Panc1 (cell line): ENCODE data around the gene PPM1L. TPM values are rescaled to one million over a fixed set of nuclear protein-coding genes. Genes with fewer than 3 reads are reported as not detected.

Experiments used
- ATAC-seq: fragments of 200-7000 bp; cut with Tn5 transposase; 2 replicates; pipeline ENCODE4 v1.9.1; 2020; ENCODE audit warnings: mild to moderate bottlenecking, moderate library complexity
- BruUV-seq: library from RNA; stranded (reverse); fragments of 400-500 nt; replicated peaks from 2 replicates; lab custom pipeline; 2021; lab: Mats Ljungman, UMichigan
- CTCF ChIA-PET: fragments of 300-600 bp; sonication (Branson Sonifier 250); formaldehyde crosslinking; loops from one replicate; lab custom pipeline; 2022; ENCODE audit warnings: antibody characterized with exemption; lab: Charles Lee
- POLR2A ChIA-PET: fragments of 300-600 bp; sonication (Branson Sonifier 250); formaldehyde crosslinking; loops from one replicate; lab custom pipeline; 2022; ENCODE audit warnings: antibody characterized with exemption; lab: Charles Lee
- DNase-seq: peaks from one replicate; pipeline ENCODE4 v3.0.0-alpha.2; 2010; ENCODE audit warnings: low read depth, low spot score
- H3K27ac ChIP-seq: 2 replicates; pipeline ENCODE4 v1.5.1; 2011; ENCODE audit warnings: mild to moderate bottlenecking, low read length, inconsistent platforms
- H3K27me3 ChIP-seq: fragments of 200-500 bp; sonication (Bioruptor generic); 2 replicates; pipeline ENCODE4 v1.6.0; 2014; ENCODE audit warnings: low read length, inconsistent platforms; ENCODE audit not compliant: control insufficient read depth, insufficient read depth
- H3K36me3 ChIP-seq: fragments of 200-500 bp; sonication (Bioruptor generic); 2 replicates; pipeline ENCODE4 v1.5.1; 2014; ENCODE audit warnings: inconsistent platforms, mild to moderate bottlenecking, low read length, moderate library complexity; ENCODE audit not compliant: control insufficient read depth, insufficient read depth
- H3K4me1 ChIP-seq: 2 replicates; pipeline ENCODE4 v1.5.1; 2011; ENCODE audit warnings: inconsistent platforms, mild to moderate bottlenecking, low read length, moderate library complexity; ENCODE audit not compliant: control insufficient read depth, insufficient read depth
- H3K4me3 ChIP-seq, 2 experiments: 2 replicates each; pipeline ENCODE4 v1.5.1; 2011 to 2012; ENCODE audit warnings: low read depth in 2 of 2, low read length in 2 of 2, mild to moderate bottlenecking in 2 of 2, inconsistent platforms in 1 of 2, moderate library complexity in 1 of 2
- H3K9me3 ChIP-seq: fragments of 200-500 bp; sonication (Bioruptor generic); 2 replicates; pipeline ENCODE4 v1.5.1; 2014; ENCODE audit warnings: low read depth, mild to moderate bottlenecking, inconsistent platforms, low read length, moderate library complexity; ENCODE audit not compliant: control insufficient read depth, insufficient read depth
- POLR2AphosphoS5 ChIP-seq: IDR thresholded peaks from 2 replicates; pipeline ENCODE4 v1.6.1; 2012; ENCODE audit warnings: mild to moderate bottlenecking, low read depth, low read length, moderate library complexity
- SIN3A ChIP-seq: IDR thresholded peaks from 2 replicates; pipeline ENCODE4 v1.6.1; 2012; ENCODE audit warnings: low read depth, mild to moderate bottlenecking, low read length, moderate library complexity, borderline replicate concordance; ENCODE audit not compliant: insufficient read depth
- TCF7L2 ChIP-seq: IDR thresholded peaks from 2 replicates; pipeline ENCODE4 v1.6.1; 2011; ENCODE audit warnings: mild to moderate bottlenecking, low read depth, low read length, inconsistent platforms
- in situ Hi-C: cut with HindIII; loops from 2 replicates; pipeline ENCODE4 v1.10.0; 2016; ENCODE audit warnings: low sequenced_read_pairs, low pct_unique_long_range_greater_than_20kb
- intact Hi-C: fragments of 100-400 bp; cut with micrococcal nuclease; formaldehyde crosslinking; loops from one replicate; pipeline ENCODE4 v1.10.0; 2022; ENCODE audit not compliant: unreplicated experiment
- total RNA-seq: library from RNA; stranded (reverse); gene quantifications from one replicate; pipeline ENCODE4 v1.2.1, GENCODE V29; 2021; ENCODE audit not compliant: unreplicated experiment
- TF ChIP-seq, protein P1 (sequence below), 2 experiments: IDR thresholded peaks; 2 replicates each; pipeline ENCODE4 v1.6.1; 2011 to 2012; ENCODE audit warnings: low read depth in 2 of 2, control low read depth in 1 of 2, low read length in 1 of 2, mild to moderate bottlenecking in 1 of 2, moderate library complexity in 1 of 2; ENCODE audit not compliant: insufficient read depth in 1 of 2
- TF ChIP-seq, protein P2 (sequence below): fragments of 450-650 bp; IDR thresholded peaks from 2 replicates; pipeline ENCODE4 v1.5.1; 2017; ENCODE audit warnings: mild to moderate bottlenecking

Gene PPM1L
- total RNA-seq, 1 experiment from 2014 or later: 23.8 TPM

DNA sequence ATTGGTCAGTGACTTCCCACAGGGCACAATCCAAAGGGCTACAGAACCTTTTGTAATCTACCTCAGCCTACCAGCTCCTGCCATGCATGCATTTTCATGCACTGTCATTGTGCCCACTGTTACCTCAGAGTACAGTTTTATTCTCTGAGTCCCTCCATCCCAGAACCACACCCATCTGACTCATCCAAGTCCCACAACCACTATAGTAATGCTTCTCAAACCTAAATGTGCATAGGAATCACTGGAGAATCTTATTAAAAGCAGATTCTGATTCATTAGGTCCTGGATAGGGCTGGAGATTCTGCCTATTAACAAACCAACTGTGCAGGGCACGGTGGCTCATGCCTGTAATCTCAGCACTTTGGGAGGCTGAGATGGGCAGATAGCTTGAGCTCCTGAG, 352.8 kb downstream of the PPM1L start:
- Histone ChIP-seq H3K36me3 (no peaks in the 10 kb centered on the region), H3K27me3 (no peaks in the 10 kb centered on the region), H3K4me1 (peaks cover 5% of the 10 kb centered on the region), H3K9me3 (no peaks in the 10 kb centered on the region), H3K27ac (no peak overlapping the region), H3K4me3 (no peak overlapping the region)
- no TSS peak for BruUV-seq
- no peak for DNase-seq
- ChIA-PET POLR2A (no interaction called here), CTCF (interaction anchor here (0.5 kb wide), 1 partner anchor 535 kb away, joined by 5 read pairs; no protein-coding TSS in a partner anchor)
- no peak for ATAC-seq
- in situ Hi-C loops (no loop called here), intact Hi-C loops (loop anchor here (5.0 kb wide), 1 partner anchor 113 kb away; the partner anchor contains the start of gene NMD3)
- TF ChIP-seq, protein P1, sequence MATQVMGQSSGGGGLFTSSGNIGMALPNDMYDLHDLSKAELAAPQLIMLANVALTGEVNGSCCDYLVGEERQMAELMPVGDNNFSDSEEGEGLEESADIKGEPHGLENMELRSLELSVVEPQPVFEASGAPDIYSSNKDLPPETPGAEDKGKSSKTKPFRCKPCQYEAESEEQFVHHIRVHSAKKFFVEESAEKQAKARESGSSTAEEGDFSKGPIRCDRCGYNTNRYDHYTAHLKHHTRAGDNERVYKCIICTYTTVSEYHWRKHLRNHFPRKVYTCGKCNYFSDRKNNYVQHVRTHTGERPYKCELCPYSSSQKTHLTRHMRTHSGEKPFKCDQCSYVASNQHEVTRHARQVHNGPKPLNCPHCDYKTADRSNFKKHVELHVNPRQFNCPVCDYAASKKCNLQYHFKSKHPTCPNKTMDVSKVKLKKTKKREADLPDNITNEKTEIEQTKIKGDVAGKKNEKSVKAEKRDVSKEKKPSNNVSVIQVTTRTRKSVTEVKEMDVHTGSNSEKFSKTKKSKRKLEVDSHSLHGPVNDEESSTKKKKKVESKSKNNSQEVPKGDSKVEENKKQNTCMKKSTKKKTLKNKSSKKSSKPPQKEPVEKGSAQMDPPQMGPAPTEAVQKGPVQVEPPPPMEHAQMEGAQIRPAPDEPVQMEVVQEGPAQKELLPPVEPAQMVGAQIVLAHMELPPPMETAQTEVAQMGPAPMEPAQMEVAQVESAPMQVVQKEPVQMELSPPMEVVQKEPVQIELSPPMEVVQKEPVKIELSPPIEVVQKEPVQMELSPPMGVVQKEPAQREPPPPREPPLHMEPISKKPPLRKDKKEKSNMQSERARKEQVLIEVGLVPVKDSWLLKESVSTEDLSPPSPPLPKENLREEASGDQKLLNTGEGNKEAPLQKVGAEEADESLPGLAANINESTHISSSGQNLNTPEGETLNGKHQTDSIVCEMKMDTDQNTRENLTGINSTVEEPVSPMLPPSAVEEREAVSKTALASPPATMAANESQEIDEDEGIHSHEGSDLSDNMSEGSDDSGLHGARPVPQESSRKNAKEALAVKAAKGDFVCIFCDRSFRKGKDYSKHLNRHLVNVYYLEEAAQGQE (IDR thresholded peaks at IDR 0.05; ENCODE audit: insufficient read depth in 1 of 2, low read depth in 2 of 2, low read length in 1 of 2): no peak
- no peak for TF ChIP-seq TCF7L2
- no peak for TF ChIP-seq SIN3A
- TF ChIP-seq, protein P2, sequence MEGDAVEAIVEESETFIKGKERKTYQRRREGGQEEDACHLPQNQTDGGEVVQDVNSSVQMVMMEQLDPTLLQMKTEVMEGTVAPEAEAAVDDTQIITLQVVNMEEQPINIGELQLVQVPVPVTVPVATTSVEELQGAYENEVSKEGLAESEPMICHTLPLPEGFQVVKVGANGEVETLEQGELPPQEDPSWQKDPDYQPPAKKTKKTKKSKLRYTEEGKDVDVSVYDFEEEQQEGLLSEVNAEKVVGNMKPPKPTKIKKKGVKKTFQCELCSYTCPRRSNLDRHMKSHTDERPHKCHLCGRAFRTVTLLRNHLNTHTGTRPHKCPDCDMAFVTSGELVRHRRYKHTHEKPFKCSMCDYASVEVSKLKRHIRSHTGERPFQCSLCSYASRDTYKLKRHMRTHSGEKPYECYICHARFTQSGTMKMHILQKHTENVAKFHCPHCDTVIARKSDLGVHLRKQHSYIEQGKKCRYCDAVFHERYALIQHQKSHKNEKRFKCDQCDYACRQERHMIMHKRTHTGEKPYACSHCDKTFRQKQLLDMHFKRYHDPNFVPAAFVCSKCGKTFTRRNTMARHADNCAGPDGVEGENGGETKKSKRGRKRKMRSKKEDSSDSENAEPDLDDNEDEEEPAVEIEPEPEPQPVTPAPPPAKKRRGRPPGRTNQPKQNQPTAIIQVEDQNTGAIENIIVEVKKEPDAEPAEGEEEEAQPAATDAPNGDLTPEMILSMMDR: no peak
- TF ChIP-seq POLR2AphosphoS5: no peak

DNA sequence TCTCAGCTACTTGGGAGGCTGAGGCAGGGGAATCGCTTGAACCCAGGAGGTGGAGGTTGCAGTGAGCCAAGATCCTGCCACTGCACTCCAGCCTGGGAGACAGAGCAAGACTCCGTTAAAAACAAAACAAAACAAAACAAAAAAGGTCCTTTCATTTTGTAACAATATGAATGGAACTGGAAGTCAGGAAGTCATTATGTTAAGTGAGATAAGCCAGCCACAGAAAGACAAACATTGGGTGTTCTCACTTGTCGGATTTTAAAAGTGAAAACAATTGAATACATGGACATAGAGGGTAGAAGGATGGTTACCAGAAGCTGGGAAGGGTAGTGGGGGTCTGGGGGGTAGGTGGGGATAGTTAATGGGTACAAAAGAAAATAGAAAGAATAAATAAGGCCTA, 361.6 kb downstream of the PPM1L start:
- POLR2A ChIA-PET: no interaction called here
- DNase-seq (no peak), ATAC-seq (no peak)
- in situ Hi-C loops (no loop called here), intact Hi-C loops (no loop called here)
- TF ChIP-seq, protein P1 (IDR thresholded peaks at IDR 0.05; ENCODE audit: insufficient read depth in 1 of 2, low read depth in 2 of 2, low read length in 1 of 2): no peak
- TF ChIP-seq, protein P2: no peak
- TF ChIP-seq SIN3A (no peak), TCF7L2 (no peak), POLR2AphosphoS5 (no peak)
- Histone ChIP-seq H3K36me3 (no peaks in the 10 kb centered on the region), H3K27ac (no peak overlapping the region), H3K4me3 (no peak overlapping the region), H3K4me1 (no peaks in the 10 kb centered on the region), H3K9me3 (no peaks in the 10 kb centered on the region), H3K27me3 (no peaks in the 10 kb centered on the region)
- CTCF ChIA-PET: no interaction called here
- no TSS peak for BruUV-seq
